AML-193 (cell line): ENCODE data around the gene SPATA7.
"Not testable (repeated sequence)": the region's sequence is repeated elsewhere in the genome, so short reads cannot be mapped to it uniquely, and the experiment has no call there.

Experiments
- DNase-seq, 2 experiments: peaks; one replicate each; lab custom pipeline; 2025; lab: John Stamatoyannopoulos, UW

Gene SPATA7, protein sequence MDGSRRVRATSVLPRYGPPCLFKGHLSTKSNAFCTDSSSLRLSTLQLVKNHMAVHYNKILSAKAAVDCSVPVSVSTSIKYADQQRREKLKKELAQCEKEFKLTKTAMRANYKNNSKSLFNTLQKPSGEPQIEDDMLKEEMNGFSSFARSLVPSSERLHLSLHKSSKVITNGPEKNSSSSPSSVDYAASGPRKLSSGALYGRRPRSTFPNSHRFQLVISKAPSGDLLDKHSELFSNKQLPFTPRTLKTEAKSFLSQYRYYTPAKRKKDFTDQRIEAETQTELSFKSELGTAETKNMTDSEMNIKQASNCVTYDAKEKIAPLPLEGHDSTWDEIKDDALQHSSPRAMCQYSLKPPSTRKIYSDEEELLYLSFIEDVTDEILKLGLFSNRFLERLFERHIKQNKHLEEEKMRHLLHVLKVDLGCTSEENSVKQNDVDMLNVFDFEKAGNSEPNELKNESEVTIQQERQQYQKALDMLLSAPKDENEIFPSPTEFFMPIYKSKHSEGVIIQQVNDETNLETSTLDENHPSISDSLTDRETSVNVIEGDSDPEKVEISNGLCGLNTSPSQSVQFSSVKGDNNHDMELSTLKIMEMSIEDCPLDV

GRCh38 chr14:88385212-88386101 lies at the start of gene SPATA7:
TSS of gene SPATA7 (plus strand) at chr14:88385657. CDS start at chr14:88385819, 162 bp downstream.
- peak; percentile 72 to 74 for DNase-seq

DNA sequence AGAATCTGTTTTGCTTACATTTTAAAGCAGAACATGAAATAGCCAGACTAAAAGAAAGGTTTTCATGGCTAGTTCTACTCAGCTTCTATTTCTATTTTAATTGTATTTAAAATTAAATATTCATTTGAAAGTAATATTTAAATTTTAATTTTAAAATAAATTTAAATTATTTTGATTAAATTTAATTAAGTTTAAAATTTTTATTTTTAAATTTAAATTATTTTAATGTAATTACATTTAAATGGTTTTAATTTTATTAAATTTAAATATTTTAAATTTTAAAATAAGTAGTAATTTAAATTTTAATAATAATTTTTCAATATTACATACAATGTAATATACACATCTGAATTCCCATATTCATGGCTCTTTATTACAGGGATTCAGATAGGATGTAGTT lies 45.1 kb upstream of the SPATA7 start:
- DNase-seq, result no peak

DNA sequence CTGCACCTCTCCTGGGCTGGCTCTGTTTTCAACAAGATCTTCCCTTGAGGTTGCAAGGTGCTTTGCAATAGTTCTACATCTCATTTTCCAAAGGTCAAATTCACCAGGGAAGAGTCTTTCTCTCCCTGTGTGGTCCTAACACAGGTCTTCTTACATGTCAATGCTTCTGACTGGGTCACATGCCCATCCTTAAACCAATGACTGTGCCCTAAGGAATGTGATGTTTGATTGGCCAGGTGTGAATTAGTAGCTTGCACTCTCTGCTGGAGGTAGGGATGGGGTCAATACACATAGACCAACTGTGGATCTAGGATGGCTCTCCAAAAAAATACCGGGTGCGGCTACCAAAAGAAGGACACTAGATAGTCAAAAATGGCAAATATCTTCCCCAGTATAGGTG lies 42.5 kb upstream of the SPATA7 start:
- no peak for DNase-seq

- no peak for DNase-seq
Measured at GRCh38 chr14:88346048-88346639, 39.3 kb upstream of the SPATA7 start.

- no peak for DNase-seq
Measured at GRCh38 chr14:88348546-88348945, 36.9 kb upstream of the SPATA7 start.

- DNase-seq, result no peak
Measured at GRCh38 chr14:88351966-88352691, 33.3 kb upstream of the SPATA7 start.

- DNase-seq, result no peak
Measured at GRCh38 chr14:88352698-88353097, 32.8 kb upstream of the SPATA7 start.

DNA sequence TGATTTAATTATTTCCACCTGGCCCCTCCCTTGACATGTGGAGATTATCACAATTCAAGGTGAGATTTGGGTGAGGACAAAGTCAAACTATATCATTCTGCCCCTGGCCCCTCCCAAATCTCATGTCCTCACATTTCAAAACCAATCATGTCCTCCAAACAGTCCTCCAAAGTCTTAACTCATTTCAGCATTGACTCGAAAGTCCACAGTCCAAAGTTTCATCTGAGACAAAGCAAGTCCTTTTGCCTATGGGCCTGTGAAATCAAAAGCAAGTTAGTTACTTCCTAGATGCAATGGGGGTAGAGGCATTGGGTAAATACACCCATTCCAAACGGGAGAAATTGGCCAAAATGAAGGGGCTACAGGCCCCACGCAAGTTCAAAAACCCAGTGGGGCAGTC lies 31.1 kb upstream of the SPATA7 start:
- no peak for DNase-seq

- no peak for DNase-seq
Measured at GRCh38 chr14:88359500-88359899, 26.0 kb upstream of the SPATA7 start.

DNA sequence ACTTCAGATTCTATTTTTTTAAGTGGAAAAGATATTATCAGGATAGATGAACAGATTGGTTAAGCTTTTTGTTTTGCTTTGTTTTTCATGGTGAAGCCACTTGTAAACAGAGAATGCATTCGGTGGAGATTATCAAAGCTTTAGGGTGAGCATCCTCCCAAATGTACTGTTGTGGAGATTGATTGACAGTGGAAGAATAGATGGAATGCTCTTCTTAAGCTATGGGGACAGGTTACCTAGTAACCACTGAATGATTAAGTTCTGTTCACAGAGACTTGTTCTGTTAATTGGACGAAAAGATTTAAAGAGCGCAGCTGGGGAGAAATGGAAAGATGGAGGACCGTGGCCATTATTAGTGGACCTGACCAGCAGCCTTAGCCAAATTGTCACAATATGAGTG lies 21.8 kb upstream of the SPATA7 start:
- DNase-seq, result no peak

DNA sequence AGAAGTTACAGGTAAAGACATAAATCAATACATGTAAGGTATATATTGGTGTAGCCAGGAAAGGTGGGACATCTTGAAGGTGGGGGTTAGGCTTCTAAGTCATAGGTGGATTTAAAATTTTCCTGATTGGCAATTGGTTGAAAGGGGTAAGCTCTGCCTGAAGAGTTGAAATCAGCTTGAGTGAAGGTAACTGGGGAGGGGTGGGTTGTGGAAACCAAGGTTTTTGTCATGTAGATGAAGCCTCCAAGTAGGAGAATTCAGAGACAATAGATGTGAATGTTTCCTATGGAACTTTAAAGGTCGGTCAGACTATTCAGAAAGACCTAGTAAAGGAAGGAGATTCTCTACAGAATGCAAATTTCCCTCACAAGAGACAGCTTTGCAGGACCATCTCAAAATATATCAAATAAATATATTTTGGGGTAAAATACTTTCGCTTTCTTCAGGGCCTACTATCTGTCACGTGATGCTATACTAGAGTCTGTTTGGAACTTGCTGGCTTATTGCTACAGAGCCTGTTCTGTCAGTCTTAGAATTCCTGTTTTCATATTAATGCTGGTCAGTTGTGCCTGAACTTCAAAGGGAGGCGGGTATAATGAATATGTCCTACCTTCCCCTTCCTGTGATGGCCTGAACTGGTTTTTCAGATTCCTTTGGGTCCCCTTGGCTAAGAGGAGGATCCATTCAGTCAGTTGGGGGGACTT lies 20.6 kb upstream of the SPATA7 start:
- no peak for DNase-seq

DNA sequence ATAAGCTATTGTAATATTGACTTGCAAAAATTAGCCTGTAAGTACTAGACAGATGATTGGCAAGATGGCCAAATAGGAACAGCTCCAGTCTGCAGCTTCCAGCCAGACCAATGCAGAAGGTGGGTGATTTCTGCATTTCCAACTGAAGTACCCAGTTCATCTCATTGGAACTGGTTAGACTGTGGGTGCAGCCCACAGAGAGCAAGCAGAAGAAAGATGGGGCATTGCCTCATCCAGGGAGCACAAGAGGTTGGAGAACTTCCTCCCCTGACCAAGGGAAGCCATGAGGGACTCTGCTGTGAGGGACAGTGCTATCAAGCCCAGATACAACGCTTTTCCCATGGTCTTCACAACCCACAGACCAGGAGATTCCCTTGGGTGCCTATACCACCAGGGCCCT lies 16.0 kb upstream of the SPATA7 start:
- DNase-seq, result no peak

DNA sequence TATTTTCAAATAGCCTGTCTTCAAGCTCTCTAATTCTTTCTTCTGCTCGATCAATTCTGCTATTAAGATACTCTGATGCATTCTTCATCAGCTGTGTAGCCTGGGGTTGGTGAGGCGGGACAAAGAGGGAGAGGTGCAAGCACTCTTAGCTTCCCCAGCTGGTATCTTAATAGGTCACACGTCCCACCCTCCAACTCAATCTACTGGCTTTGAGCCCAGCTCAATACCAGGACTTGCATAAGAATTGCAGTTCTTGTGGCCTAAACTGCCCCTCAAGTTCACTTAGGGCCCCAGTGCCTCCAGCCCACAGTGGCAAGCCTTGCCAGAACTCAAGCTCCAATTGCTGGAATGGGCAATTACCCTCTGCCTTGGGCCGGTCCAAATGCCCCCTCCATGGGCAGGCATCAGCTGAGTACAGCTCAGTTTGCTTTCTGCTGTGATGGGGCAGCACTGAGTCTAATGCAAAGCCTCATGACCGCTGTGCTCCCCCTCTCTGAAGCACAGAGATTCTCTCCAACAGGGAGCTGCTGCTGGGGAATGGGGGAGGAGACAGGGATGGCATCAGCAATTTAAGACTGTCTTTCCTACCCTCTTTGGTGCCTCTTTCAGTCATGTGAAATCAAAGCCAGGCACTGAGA lies 5.6 kb upstream of the SPATA7 start:
- no peak for DNase-seq

DNA sequence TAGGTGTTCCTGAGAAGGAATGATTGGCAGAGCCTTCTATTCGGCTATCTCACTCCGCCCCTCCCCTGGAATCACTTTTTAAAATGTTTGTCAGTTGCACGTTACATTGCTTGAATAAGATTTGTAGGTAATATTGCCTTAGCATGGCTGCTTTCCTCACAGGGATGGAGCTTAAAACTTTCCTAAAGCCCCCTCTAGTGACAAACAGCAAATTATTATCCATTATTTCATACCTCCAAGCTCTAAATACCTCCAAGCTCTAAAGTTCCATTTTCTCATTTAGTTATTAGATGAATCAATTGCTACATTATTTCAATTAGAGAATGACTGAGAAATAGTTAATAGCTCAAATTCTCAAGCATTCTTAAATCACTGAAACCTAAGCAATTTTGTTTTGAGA lies 5.1 kb upstream of the SPATA7 start:
- no peak for DNase-seq

DNA sequence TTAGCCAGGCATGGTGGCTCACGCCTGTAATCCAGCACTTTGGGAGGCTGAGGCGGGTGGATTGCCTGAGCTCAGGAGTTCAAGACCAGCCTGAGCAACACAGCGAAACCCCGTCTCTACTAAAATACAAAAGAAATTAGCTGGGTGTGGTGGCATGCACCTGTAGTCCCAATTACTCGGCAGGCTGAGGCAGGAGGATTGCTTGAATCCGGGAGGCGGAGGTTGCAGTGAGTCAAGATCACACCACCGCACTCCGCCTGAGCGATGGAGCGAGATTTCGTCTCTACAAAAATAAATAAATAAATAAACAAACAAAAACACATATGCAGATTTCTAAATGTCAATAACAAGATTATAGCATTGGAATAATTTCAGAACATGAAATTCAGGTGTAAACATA lies 3.8 kb upstream of the SPATA7 start:
- not testable (repeated sequence) for DNase-seq

- peak in 1 of 2 experiments; percentile 9 for DNase-seq
Measured at GRCh38 chr14:88384718-88385117, 739 bp upstream of the SPATA7 start.

DNA sequence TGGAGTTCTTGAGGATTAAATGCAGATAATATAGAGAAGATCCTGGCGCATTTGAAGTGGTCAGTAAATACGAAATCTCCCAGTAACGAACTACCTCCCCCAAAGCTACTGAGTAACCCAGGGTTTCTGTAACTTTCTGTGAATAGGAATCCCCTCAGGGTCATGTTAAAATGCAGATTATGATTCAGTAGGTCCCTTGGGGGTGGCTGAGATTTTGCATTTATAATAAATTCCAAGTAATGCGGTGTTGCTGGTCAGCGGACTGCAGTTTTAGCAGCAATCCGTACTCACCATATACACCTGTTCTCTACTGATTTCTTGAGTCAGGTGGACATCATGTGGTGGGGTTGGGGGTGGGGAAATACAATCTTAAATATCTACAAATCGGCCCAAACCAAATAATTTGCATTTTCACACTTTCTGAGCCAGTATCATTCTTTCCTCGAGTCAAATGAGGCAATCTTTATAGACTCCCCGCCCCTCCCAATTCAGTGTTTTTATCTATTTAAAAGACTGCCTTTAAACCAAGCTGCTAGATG lies 868 bp downstream of the SPATA7 start:
- DNase-seq, result no peak

- DNase-seq, result no peak
Measured at GRCh38 chr14:88388741-88389282, 3.4 kb downstream of the SPATA7 start.

DNA sequence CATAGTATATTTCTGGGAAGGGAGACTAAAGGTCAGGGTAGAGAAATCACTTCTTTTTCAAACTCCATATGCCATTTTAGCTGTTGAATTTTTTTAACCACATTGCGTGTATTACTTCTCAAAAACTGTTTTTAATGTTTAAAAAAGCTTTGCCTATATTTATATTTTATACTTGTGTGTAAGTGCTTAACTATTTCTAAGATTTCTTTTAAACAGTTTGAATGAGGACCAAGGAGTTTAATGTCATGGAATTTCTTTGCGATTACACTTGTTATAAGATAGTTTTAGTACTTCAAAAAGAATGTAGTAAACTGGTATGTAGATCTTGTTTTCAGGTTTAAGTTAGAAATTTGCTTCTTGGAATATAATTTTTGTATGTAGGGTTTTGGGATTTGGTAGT lies 7.2 kb downstream of the SPATA7 start:
- no peak for DNase-seq

DNA sequence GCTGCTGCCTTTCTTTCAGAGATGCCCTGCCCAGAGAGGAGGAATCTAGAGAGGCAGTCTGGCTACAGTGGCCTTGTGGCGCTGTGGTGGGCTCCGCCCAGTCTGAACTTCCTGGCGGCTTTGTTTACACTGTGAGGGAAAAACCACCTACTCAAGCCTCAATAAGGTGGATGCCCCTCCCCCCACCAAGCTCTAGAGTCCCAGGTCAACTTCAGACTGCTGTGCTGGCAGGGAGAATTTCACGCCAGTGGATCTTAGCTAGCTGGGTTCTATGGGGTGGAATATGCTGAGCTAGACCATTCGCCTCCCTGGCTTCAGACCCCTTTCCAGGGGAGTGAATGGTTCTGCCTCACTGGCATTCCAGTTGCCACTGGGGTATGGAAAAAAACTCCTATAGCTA lies 25.6 kb downstream of the SPATA7 start:
- no peak for DNase-seq
